Measurements from ENCODE around the gene LRP1B.

LRP1B gene

DNA sequence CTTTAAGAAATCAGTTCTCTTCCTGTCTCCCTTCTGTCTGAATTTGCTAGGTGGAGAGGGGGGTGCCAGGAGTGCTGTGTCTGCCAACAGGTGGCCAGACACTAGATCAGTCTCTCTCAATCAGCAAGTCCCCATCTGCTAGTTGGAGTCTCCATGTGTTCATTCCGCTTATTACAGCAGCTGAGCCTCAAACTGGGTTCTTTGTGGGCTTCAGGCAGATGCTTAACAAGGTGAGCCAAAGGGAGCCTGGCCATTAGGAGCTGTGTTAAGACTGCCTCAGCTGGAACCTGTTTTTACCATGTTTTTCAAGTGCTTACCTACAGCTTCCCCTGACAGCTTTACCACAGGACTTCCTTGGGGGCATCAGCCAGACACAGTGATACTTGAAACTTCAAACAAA, 401.9 kb downstream of the LRP1B start:
- Histone ChIP-seq H4K20me1 (ENCODE audit: insufficient read depth, low read length) (no peaks in the 10 kb centered on the region), H3K4me3 (ENCODE audit: low read depth in 1 of 2, low read length in 2 of 2) (no peak overlapping the region), H3K4me2 (ENCODE audit: insufficient read depth, low read length) (no peak overlapping the region), H3K36me3 (ENCODE audit: insufficient read depth, low read length) (no peaks in the 10 kb centered on the region), H3K4me1 (ENCODE audit: insufficient read depth, low read length) (no peaks in the 10 kb centered on the region), H2AFZ (ENCODE audit: low read depth, low read length) (no peak overlapping the region), H3K79me2 (ENCODE audit: insufficient read depth, low read length) (no peaks in the 10 kb centered on the region), H3K27me3 (ENCODE audit: insufficient read depth, low read length, poor library complexity) (no peaks in the 10 kb centered on the region), H3K9ac (ENCODE audit: low read depth, low read length) (no peak overlapping the region), H3K27ac (ENCODE audit: low read length) (no peak overlapping the region), H3K9me3 (ENCODE audit: insufficient read depth, low read length, severe bottlenecking) (no peaks in the 10 kb centered on the region)
- no peak for TF ChIP-seq EZH2 (IDR thresholded peaks at IDR 0.05; ENCODE audit: borderline replicate concordance, low read depth, low read length, severe bottlenecking)
- TF ChIP-seq, protein P1, sequence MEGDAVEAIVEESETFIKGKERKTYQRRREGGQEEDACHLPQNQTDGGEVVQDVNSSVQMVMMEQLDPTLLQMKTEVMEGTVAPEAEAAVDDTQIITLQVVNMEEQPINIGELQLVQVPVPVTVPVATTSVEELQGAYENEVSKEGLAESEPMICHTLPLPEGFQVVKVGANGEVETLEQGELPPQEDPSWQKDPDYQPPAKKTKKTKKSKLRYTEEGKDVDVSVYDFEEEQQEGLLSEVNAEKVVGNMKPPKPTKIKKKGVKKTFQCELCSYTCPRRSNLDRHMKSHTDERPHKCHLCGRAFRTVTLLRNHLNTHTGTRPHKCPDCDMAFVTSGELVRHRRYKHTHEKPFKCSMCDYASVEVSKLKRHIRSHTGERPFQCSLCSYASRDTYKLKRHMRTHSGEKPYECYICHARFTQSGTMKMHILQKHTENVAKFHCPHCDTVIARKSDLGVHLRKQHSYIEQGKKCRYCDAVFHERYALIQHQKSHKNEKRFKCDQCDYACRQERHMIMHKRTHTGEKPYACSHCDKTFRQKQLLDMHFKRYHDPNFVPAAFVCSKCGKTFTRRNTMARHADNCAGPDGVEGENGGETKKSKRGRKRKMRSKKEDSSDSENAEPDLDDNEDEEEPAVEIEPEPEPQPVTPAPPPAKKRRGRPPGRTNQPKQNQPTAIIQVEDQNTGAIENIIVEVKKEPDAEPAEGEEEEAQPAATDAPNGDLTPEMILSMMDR (IDR thresholded peaks at IDR 0.05; ENCODE audit: borderline replicate concordance, extremely low read depth, low read length, poor library complexity, severe bottlenecking), result no peak
- ATAC-seq (ENCODE audit: insufficient read depth, low read depth), result 0 out of 3 replicates have a peak, but pooled peaks have one; percentile 48
- DNase-seq, result no peak

DNA sequence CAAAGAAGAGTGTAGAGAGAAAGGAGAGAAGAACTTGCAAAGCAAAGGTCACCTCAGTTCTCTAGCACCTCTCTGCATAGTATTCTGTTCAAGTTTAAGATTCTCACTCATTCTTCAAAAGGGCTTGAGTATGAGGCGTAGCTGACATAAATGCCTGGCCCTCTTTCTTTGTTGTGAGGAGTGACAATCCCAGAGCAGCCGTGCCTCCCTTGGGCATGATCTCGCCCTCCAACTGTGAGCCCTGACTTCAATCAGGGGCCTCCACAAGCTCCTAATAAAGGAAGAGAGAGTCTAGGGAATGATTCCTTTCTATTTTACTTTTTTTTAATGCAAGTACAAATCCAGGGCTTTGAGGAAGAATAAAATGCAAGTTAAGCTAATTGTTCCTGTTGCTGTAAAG, 402.7 kb downstream of the LRP1B start:
- DNase-seq (no peak), ATAC-seq (ENCODE audit: insufficient read depth, low read depth) (no peak)
- no peaks in the 10 kb centered on the region for H3K4me1 ChIP-seq (ENCODE audit: insufficient read depth, low read length)
- H3K79me2 ChIP-seq (ENCODE audit: insufficient read depth, low read length), result no peaks in the 10 kb centered on the region
- H3K27me3 ChIP-seq (ENCODE audit: insufficient read depth, low read length, poor library complexity), result no peaks in the 10 kb centered on the region
- no peak overlapping the region for H2AFZ ChIP-seq (ENCODE audit: low read depth, low read length)
- no peak overlapping the region for H3K4me3 ChIP-seq (ENCODE audit: low read depth in 1 of 2, low read length in 2 of 2)
- H3K27ac ChIP-seq (ENCODE audit: low read length), result no peak overlapping the region
- H3K36me3 ChIP-seq (ENCODE audit: insufficient read depth, low read length), result no peaks in the 10 kb centered on the region
- H3K9me3 ChIP-seq (ENCODE audit: insufficient read depth, low read length, severe bottlenecking), result no peaks in the 10 kb centered on the region
- TF ChIP-seq, protein P1 (IDR thresholded peaks at IDR 0.05; ENCODE audit: borderline replicate concordance, extremely low read depth, low read length, poor library complexity, severe bottlenecking), result no peak
- no peak for TF ChIP-seq EZH2 (IDR thresholded peaks at IDR 0.05; ENCODE audit: borderline replicate concordance, low read depth, low read length, severe bottlenecking)
- no peak overlapping the region for H3K9ac ChIP-seq (ENCODE audit: low read depth, low read length)
- no peaks in the 10 kb centered on the region for H4K20me1 ChIP-seq (ENCODE audit: insufficient read depth, low read length)
- H3K4me2 ChIP-seq (ENCODE audit: insufficient read depth, low read length), result no peak overlapping the region

DNA sequence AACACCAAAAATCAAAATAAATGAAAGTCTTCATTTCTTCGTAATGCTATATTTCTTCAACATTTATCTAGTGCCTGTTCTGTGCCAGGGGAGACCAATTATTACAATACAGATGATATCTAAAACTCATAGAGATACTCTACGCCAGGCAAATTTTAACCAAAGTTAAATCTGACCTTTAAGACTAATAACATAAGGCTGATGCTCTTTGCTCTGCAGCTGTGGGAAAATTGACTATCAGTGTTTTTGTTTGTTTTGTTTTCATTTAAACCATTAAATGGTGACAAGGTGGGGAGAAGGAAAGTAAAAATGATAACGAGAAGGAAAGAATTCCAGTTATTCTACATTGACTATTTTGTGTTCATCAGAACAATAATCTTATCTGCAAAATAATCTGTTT, 406.4 kb downstream of the LRP1B start:
- Histone ChIP-seq H4K20me1 (ENCODE audit: insufficient read depth, low read length) (no peaks in the 10 kb centered on the region), H3K27me3 (ENCODE audit: insufficient read depth, low read length, poor library complexity) (no peaks in the 10 kb centered on the region), H3K4me3 (ENCODE audit: low read depth in 1 of 2, low read length in 2 of 2) (no peak overlapping the region), H3K9ac (ENCODE audit: low read depth, low read length) (no peak overlapping the region), H3K36me3 (ENCODE audit: insufficient read depth, low read length) (no peaks in the 10 kb centered on the region), H3K9me3 (ENCODE audit: insufficient read depth, low read length, severe bottlenecking) (no peaks in the 10 kb centered on the region), H3K27ac (ENCODE audit: low read length) (no peak overlapping the region), H3K4me2 (ENCODE audit: insufficient read depth, low read length) (no peak overlapping the region), H2AFZ (ENCODE audit: low read depth, low read length) (no peak overlapping the region), H3K4me1 (ENCODE audit: insufficient read depth, low read length) (no peaks in the 10 kb centered on the region), H3K79me2 (ENCODE audit: insufficient read depth, low read length) (no peaks in the 10 kb centered on the region)
- ATAC-seq (ENCODE audit: insufficient read depth, low read depth) (no peak), DNase-seq (no peak)
- TF ChIP-seq EZH2 (IDR thresholded peaks at IDR 0.05; ENCODE audit: borderline replicate concordance, low read depth, low read length, severe bottlenecking), result no peak
- TF ChIP-seq, protein P1 (IDR thresholded peaks at IDR 0.05; ENCODE audit: borderline replicate concordance, extremely low read depth, low read length, poor library complexity, severe bottlenecking), result no peak

DNA sequence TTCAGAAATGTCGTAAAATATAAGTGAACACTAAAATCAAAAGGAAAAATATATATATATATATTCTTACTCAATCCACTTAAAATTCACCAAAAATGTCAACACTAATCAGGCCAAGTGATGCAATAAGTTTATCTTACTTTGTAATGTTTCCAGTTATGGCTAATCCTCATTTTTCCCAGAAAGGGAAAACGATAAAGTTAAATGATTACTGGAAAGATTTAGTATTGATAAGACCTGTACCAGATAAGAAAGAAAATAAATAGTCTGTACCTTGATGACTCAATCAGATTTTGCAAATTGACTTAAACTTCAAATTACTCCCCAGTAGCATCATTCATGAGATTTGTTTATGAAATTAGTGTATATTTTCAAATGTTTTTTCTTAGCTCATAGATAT, 407.0 kb downstream of the LRP1B start:
- ATAC-seq (ENCODE audit: insufficient read depth, low read depth) (no peak), DNase-seq (no peak)
- H3K27me3 ChIP-seq (ENCODE audit: insufficient read depth, low read length, poor library complexity), result no peaks in the 10 kb centered on the region
- no peaks in the 10 kb centered on the region for H3K79me2 ChIP-seq (ENCODE audit: insufficient read depth, low read length)
- TF ChIP-seq EZH2 (IDR thresholded peaks at IDR 0.05; ENCODE audit: borderline replicate concordance, low read depth, low read length, severe bottlenecking), result no peak
- TF ChIP-seq, protein P1 (IDR thresholded peaks at IDR 0.05; ENCODE audit: borderline replicate concordance, extremely low read depth, low read length, poor library complexity, severe bottlenecking), result no peak
- H3K9me3 ChIP-seq (ENCODE audit: insufficient read depth, low read length, severe bottlenecking), result no peaks in the 10 kb centered on the region
- H2AFZ ChIP-seq (ENCODE audit: low read depth, low read length), result no peak overlapping the region
- no peak overlapping the region for H3K9ac ChIP-seq (ENCODE audit: low read depth, low read length)
- no peaks in the 10 kb centered on the region for H4K20me1 ChIP-seq (ENCODE audit: insufficient read depth, low read length)
- H3K4me1 ChIP-seq (ENCODE audit: insufficient read depth, low read length), result no peaks in the 10 kb centered on the region
- H3K27ac ChIP-seq (ENCODE audit: low read length), result no peak overlapping the region
- no peak overlapping the region for H3K4me3 ChIP-seq (ENCODE audit: low read depth in 1 of 2, low read length in 2 of 2)
- H3K4me2 ChIP-seq (ENCODE audit: insufficient read depth, low read length), result no peak overlapping the region
- H3K36me3 ChIP-seq (ENCODE audit: insufficient read depth, low read length), result no peaks in the 10 kb centered on the region

All from DND-41 (cell line).